A673 (cell line): Measurements from ENCODE around the gene MVB12B.

Experiments used
- CTCF ChIP-seq: fragments of 300-800, 200-600 bp; sonication (generic); conservative IDR thresholded peaks from 2 replicates; pipeline ENCODE4 v1.5.1; 2017; ENCODE audit warnings: low read depth, mild to moderate bottlenecking, antibody characterized with exemption, low read length, moderate library complexity, mixed read lengths
- EZH2 ChIP-seq: fragments of 200-600 bp; sonication (generic); IDR thresholded peaks from 2 replicates; pipeline ENCODE4 v1.6.1; 2017; ENCODE audit warnings: borderline replicate concordance, low read depth, mild to moderate bottlenecking, mixed read lengths, antibody characterized with exemption, low read length; ENCODE audit not compliant: poor library complexity, severe bottlenecking

GRCh38 chr9:126459965-126460843 is 133.6 kb downstream of the MVB12B start:
- TF ChIP-seq CTCF = no peak
- no peak for TF ChIP-seq EZH2
